Measurements from ENCODE around the gene NCAM1.

The NCAM1 gene

GRCh38 chr11:113121746-113122145 is 160.5 kb downstream of the NCAM1 start:
- FAIRE-seq = no peak
- DNase-seq (ENCODE audit: insufficient read length, low spot score) = no peak

GRCh38 chr11:113124006-113124405 is 162.8 kb downstream of the NCAM1 start:
- no peak for FAIRE-seq
- no peak for DNase-seq (ENCODE audit: insufficient read length, low spot score)

DNA sequence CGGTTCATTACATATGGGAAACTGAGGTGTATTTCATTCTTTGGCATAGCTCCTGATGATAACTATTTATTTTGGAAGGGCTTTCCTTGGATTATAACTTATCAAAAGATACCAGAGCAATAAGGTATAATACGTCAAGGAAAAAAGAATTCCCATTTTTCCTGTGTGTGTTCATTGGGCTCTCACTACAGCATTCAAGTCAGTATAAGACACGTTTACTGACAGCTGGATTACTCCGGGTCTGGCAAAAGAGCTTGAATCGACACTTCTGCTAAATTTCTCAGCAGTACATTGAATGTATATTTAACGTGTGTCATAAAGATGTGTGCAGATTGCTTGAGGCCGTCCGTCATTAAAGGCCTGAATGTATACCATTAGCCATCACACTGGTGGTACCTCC is 163.4 kb downstream of the NCAM1 start:
- DNase-seq (ENCODE audit: insufficient read length, low spot score) (no peak), FAIRE-seq (no peak)

DNA sequence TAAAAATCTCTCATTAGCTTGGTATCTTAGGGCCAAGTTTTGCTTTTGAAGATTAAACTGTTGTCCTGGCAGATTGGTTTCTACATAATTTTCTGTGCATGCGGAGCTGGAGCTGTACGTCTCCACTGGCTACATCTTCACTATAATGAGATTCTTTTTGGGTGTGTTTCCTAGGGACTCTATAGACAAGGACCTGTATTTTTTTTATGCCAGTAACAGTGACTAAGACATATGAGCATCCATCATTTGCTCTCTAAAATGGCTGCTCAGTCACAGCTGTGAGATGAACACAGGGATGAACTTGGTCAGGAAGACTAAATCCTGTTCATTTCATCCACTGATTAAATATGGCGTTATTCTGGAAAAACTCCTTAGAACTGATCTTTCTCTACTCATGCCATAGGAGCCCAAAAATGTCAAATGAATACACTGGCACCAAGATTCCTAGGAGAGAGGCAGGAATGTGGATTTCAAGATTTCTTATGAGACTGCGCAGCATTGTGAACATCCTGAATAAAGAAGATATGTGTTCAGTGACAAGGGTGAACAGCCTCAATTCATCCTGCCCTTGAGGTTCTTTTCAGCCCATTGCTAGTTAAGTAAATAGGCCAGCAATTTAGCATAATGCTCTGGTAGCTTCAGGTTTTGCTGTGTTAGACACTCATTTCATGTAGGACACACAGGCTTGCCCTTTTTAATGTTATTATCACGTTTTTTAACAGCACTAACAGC is 168.2 kb downstream of the NCAM1 start:
- no peak for DNase-seq (ENCODE audit: insufficient read length, low spot score)
- FAIRE-seq = no peak

GRCh38 chr11:113131036-113131775 is 170.0 kb downstream of the NCAM1 start:
- FAIRE-seq = no peak

GRCh38 chr11:113133071-113133470 is 171.9 kb downstream of the NCAM1 start:
- FAIRE-seq (no peak), DNase-seq (ENCODE audit: insufficient read length, low spot score) (no peak)

More at GRCh38 chr11:113131036-113131775, 170.0 kb downstream of the NCAM1 start:
- DNase-seq (ENCODE audit: insufficient read length, low spot score) = no peak

DNA sequence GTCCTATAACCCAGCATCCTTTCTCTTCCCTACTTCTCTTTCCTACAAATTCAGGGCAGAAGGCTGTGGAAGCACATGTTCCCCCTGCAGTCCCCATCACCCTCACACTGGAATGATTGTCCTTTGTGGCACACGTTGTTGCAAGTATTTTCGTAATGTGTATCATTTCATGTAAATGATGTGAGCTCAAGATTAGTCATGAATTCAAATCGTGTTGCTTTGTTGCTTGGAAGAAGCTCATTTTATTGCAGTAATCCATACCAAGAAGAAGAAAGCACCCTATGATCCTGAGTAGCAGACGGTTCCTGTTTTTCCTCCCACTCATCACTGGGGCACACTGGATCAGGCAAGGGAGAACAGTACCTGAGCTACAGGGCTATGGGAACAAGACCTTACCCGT is 173.4 kb downstream of the NCAM1 start:
- DNase-seq (ENCODE audit: insufficient read length, low spot score) (no peak), FAIRE-seq (no peak)

DNA sequence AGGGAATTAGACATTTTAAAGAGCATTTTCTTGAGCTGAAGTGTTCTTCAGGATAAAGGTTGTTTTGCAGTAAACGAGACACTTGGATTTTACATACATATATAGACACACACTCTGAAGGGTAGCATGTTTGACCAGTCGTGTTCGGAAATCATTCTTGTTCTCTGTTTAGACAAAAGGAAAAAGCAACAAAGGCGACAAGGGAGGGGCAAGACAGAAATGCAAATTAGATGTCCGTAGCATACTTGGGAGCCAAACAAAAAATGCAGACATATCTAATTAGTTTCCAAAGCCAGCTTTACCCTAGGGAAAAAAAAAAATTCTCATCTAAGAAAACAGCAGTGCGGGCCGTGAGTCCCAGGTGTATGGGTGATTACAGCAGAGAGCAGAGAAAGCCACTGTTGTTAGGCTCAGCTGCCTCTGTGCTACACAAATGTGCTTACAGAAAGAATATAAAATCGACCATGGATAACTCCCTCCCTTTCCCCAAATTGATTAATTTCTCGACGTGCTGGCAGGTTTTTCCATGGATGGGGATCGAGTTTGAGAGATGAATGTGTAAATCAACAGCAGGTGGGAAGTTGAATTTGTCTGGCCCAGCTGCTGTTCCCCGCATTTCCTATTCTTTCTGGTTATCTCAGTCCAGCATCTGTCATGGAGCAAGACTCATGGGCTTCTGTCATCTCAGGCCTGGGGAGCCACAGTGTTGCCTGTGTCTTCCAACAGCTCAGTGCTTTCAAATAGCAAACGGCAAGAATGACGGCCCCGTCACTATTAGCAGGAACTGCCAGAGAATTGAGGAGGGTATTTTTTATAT is 176.7 kb downstream of the NCAM1 start:
- no peak for FAIRE-seq
- no peak for DNase-seq (ENCODE audit: insufficient read length, low spot score)

DNA sequence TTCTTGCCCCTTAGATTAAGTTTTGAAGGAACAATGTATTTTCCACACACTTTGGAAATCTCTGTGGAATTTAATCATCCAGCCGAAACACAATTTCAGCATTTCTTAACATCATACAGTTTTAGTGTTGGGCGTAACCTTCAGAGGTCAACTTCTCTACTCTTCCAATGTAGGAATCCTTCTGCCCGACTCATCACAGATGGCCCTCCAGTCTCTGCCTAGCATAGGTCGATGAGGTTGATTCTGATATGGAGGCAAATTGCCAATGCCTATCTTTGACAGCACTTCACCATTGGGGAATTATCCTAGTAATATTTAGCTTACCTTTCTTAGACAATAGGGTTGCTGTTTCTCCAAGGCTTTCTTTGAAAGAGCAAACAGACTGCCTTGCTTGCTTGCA is 177.5 kb downstream of the NCAM1 start:
- DNase-seq (ENCODE audit: insufficient read length, low spot score) = no peak

DNA sequence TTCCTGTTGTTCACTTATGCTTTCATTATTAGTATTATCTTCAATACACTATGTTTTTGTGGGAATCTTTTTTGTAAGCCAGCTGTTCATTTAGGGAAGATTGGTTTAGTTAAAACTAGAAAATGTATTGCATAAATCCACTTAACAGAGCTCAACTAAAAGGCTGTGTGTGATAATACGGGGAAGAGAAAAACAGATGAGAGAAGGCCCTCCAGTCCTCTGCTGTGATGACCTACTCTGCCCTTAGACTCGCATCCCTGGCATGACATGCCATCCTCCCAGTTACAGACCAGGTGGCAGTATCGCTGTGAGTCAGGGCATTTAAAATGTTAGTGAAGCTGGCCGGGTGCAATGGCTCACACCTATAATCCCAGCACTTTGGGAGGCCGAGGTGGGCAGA is 179.8 kb downstream of the NCAM1 start:
- DNase-seq (ENCODE audit: insufficient read length, low spot score) = no peak
- no peak for FAIRE-seq

More for the DNA sequence above, 177.5 kb downstream of the NCAM1 start:
- no peak for FAIRE-seq

DNA sequence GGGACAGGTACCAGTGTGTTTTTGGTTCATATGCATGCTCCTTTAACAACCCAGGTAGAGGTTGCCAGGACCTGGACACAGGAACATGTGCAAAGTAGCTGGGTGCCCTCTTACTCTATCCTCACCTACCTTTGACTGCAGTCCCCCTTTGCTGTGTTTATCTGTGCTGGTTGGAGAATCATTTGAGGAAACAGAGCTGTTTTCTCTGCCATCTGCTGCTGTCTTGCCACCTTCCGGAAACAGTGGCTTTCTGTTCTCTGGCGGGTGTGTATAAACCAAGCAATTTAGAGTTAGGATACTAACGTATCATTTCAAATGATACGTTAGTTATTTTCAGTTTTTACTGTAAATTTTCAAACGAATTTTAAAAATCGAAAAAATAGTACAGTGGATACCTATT is 181.3 kb downstream of the NCAM1 start:
- DNase-seq (ENCODE audit: insufficient read length, low spot score) (no peak), FAIRE-seq (no peak)

GRCh38 chr11:113147249-113147648 is 186.0 kb downstream of the NCAM1 start:
- FAIRE-seq = no peak
- no peak for DNase-seq (ENCODE audit: insufficient read length, low spot score)

DNA sequence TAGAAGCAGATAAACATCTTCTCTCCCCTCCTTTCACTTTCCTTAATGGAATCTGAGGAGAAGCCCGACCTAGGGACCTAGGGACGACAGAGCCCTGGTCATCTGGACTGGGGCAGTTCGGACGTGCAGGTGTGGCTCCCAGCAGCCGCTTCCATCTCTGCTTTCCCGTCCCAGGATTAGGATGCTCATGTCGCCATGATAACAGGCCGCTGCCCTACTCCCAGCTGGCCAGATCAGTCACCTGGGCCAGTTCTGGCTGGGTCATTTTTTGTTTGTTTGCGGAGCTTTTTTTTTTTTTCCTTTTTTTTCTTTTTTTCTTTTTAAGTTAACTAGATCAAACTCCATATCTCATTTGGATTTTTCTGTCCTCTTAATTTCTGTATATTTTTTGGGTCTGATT is 186.9 kb downstream of the NCAM1 start:
- DNase-seq (ENCODE audit: insufficient read length, low spot score) = no peak
- FAIRE-seq = no peak

DNA sequence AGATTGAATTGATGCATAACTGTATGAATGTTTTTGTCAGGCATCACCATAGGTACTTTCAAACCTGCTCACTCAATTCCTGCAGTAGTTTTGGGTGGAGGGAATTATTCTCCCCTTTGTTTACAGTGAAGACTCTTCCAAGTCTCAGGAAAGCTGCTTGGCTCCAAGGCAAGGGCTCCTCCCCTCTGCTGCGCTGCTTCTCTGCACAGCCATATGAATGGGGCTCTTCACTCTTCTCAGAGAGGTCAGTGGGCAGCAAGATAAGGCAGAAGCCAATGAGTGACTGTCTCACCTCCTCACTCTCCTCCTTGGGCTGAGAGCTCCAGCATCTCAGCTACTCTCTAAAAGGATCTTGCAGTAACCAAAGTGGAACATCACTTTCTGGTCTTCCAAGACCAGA is 187.4 kb downstream of the NCAM1 start:
- FAIRE-seq (no peak), DNase-seq (ENCODE audit: insufficient read length, low spot score) (no peak)

DNA sequence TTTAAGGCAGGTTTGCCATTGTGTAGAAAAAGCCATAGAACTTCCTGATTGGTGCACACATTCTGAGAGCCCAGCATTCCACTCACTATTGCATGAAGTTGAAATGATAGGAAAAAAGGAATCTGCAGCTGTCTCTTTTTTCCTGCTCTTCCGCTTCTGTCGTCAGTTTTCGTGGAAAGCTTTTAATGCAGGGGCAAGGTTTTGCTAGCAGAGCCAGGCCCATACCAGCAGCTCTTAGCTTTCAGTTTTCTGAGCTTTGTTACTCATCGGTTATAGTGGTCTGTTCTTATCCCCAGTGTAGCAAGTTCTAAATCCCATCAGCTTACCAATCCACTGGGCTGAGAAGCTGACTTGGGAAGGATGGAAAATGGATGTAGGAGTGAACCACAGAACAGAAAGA is 190.3 kb downstream of the NCAM1 start:
- FAIRE-seq (no peak), DNase-seq (ENCODE audit: insufficient read length, low spot score) (no peak)

- no peak for FAIRE-seq
- DNase-seq (ENCODE audit: insufficient read length, low spot score) = no peak
Observed at GRCh38 chr11:113152500-113152899, 191.3 kb downstream of the NCAM1 start.

GRCh38 chr11:113153847-113154246 is 192.6 kb downstream of the NCAM1 start:
- no peak for DNase-seq (ENCODE audit: insufficient read length, low spot score)
- FAIRE-seq = no peak

- FAIRE-seq = no peak
- no peak for DNase-seq (ENCODE audit: insufficient read length, low spot score)
Observed at GRCh38 chr11:113159988-113160807, 199.0 kb downstream of the NCAM1 start.

DNA sequence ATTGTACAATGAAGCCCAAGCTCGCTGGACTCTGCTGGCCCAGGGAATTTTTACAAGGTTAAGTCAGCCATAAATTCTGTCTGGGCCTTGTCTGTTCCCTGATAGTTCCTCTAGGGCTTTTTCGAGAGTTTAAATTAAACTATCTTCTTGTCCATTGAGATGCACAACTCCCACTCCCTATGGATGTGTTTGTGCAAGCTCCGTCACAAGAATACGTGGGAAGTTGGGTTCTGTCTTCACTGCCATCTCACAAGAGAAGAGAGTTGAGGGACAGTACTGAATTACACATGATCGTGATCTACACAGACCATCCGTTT is 199.5 kb downstream of the NCAM1 start:
- DNase-seq (ENCODE audit: insufficient read length, low spot score) = no peak
- FAIRE-seq = no peak

- no peak for FAIRE-seq
- no peak for DNase-seq (ENCODE audit: insufficient read length, low spot score)
Observed at GRCh38 chr11:113161711-113162591, 200.7 kb downstream of the NCAM1 start.

Measured in GM19239 (cell line).